Peyer's patch (tissue), 4 donors: Measurements from ENCODE around the gene MEGF9.

Experiments
- POLR2A ChIP-seq, 2 donors: fragments of 450-650 bp; IDR thresholded peaks; one replicate each; pipeline ENCODE4 v1.5.1; 2017; ENCODE audit warnings: antibody characterized with exemption in 2 of 2, mild to moderate bottlenecking in 2 of 2, moderate library complexity in 2 of 2
- TF ChIP-seq, protein P1 (sequence below), 6 experiments: fragments of 450-650 bp in 4 of 6; fragments of 200-600 bp in 2 of 6; sonication (generic) in 1 of 6; IDR thresholded peaks; one replicate each; pipeline ENCODE4 v1.5.1; 2017 to 2019; ENCODE audit warnings: antibody characterized with exemption in 6 of 6, mild to moderate bottlenecking in 3 of 6, moderate library complexity in 1 of 6

DNA sequence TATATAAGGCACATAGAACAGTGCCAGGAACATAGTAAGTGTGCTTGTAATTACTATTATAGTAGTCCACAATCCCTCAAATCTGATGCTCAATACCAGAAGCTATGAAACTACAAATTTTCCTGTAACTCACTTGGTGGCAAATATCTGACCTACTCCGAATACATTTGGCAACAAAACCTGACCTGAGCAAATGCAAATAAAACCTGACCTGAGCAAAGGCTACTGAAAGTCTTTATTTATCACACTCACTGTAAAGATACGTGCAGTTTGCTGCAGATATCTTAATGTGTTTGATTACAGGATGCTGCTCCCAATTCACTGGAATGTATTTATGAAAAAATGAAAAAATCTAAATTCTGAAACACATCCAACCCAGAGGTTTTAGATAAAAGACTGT lies 7.1 kb downstream of the MEGF9 start:
- TF ChIP-seq, protein P1, sequence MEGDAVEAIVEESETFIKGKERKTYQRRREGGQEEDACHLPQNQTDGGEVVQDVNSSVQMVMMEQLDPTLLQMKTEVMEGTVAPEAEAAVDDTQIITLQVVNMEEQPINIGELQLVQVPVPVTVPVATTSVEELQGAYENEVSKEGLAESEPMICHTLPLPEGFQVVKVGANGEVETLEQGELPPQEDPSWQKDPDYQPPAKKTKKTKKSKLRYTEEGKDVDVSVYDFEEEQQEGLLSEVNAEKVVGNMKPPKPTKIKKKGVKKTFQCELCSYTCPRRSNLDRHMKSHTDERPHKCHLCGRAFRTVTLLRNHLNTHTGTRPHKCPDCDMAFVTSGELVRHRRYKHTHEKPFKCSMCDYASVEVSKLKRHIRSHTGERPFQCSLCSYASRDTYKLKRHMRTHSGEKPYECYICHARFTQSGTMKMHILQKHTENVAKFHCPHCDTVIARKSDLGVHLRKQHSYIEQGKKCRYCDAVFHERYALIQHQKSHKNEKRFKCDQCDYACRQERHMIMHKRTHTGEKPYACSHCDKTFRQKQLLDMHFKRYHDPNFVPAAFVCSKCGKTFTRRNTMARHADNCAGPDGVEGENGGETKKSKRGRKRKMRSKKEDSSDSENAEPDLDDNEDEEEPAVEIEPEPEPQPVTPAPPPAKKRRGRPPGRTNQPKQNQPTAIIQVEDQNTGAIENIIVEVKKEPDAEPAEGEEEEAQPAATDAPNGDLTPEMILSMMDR (IDR thresholded peaks at IDR 0.05), result no peak
- no peak for TF ChIP-seq POLR2A (IDR thresholded peaks at IDR 0.05)
